Lower leg skin (tissue), 3 donors: Measurements from ENCODE around the gene PYGB.

Experiments
- CTCF ChIP-seq, 3 donors: fragments of 450-650 bp; IDR thresholded peaks; one replicate each; pipeline ENCODE4 v1.5.1; 2016; ENCODE audit warnings: antibody characterized with exemption in 3 of 3, mild to moderate bottlenecking in 3 of 3, moderate library complexity in 2 of 3
- POLR2A ChIP-seq, 2 donors: fragments of 450-650 bp; IDR thresholded peaks; one replicate each; pipeline ENCODE4 v1.6.1; 2016 to 2017; ENCODE audit warnings: antibody characterized with exemption in 2 of 2, mild to moderate bottlenecking in 1 of 2, moderate library complexity in 1 of 2

GRCh38 chr20:25280051-25280573, 32.2 kb downstream of the PYGB start:
- no peak for TF ChIP-seq POLR2A (IDR thresholded peaks at IDR 0.05)
- no peak for TF ChIP-seq CTCF (IDR thresholded peaks at IDR 0.05)
